ENCODE measurements around the gene A4GALT. TPM values are rescaled to one million over a fixed set of nuclear protein-coding genes. Genes with fewer than 3 reads are reported as not detected.
"Not testable (repeated sequence)": the region's sequence is repeated elsewhere in the genome, so short reads cannot be mapped to it uniquely, and the experiment has no call there.

Gene A4GALT
- polyA plus RNA-seq, 3 donors = 5.3 to 55.2 (median 36.4) TPM

DNA sequence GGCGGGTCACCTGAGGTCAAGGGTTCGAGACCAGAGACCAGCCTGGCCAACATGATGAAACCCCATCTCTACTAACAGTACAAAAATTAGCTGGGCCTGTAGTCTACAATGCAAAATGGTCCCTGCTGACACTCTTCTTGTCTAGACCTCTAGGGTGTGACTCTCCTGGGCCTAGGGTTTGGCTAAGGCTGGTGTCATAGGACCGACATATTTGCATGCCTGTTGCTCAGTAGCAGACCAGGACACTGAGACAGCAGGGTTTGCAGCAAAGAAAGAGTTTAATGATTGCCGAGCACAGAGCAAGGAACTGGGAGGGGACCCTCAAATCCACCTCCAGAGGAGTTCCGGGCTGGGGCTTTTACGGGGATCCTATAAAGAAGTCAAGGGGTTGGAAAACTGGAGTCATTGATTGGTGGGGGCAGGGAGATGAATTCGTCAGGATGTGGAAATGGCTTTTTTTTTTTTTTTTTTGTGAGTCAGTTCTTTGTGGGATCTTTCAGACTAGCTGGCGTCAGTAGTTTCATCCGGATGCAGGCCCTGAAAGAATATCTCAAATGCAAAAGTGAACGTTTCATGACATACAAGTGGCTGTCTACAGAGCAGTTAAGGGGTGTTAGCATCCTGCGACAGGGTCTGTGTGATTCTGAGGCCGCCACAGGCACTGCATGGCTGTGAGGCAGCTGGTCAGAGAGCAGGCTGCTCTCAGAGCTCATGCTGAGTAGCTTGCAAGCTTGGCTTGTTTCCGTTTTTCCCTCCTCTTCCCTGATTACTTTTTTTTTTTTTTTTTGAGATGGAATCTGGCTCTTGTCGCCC is 27.2 kb upstream of the A4GALT start:
- no peak overlapping the region for H3K27ac ChIP-seq (ENCODE audit: low read depth, low read length)
- WGBS, 3 donors = 45 to 69% (median 62%) methylated on average over 14 of the region's 14 CpGs

DNA sequence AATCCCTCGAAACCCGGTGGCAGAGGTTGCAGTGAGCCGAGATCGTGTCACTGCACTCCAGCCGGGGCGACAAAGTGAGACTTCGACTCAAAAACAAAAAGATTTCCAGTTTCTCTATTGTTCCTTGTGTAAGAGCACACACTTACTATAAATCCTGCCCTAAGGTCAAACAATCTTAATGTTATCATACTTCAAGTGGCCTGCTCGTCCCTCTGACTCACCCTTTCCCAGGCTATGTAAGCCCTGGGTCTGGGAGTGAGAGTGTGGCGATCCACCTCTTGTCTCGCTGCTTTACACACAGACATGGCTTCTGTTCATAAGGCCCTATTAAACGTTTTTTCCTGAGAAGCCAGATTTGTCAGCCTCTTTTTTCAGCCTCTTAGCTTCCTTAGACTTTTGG is 24.4 kb upstream of the A4GALT start:
- WGBS, 3 donors = 85 to 88% (median 86%) methylated on average over 11 of the region's 11 CpGs
- H3K27ac ChIP-seq (ENCODE audit: low read depth, low read length) = no peak overlapping the region

DNA sequence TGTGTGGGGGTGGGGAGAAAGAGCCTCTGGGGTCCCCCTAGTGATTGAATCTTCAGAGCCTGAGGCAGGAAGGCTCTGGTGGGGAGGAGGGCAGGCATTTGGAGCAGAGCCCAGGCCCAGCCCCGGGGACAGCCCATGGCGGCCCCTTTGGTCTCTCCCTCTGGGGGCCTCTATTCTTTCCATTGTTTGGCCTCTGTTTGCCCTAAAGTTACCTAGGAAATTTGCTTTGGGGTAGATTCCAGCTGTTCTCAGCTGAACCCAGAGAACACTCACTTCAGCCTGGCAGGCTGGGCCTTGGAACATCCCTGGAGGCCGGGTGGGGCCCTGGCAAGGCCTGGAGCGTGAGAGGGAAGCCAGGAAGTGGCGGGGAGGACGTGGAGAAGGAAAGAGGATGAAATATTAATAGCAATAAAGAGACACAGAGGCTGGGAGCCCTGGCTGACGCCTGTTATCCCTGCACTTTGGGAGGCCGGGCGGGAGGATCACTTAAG is 22.9 kb upstream of the A4GALT start:
- WGBS, 3 donors = 33 to 56% (median 38%) methylated on average over 9 of the region's 9 CpGs
- no peak overlapping the region for H3K27ac ChIP-seq (ENCODE audit: low read depth, low read length)

DNA sequence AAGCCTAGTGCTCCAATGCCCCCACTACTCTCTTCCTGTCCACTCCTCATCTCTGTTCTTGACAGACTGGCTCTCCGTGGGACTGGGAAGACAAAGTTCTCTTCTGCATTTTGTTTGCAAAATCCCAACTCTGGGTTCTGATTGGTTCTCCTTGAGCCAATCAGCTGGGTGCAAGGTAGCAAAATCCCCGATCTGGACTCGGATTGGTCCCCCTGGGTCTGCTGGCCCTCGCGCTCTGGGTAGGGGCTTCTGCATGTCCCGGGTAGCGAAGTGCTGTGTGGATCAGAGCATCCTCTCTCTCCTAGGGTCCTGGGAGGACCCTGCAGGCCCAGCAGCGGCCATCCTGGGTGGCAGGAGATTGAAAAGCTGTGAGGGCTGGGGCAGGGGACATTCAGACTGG is 22.3 kb upstream of the A4GALT start:
- 40 to 70% (median 53%) methylated on average over 8 of the region's 8 CpGs for WGBS, 3 donors

DNA sequence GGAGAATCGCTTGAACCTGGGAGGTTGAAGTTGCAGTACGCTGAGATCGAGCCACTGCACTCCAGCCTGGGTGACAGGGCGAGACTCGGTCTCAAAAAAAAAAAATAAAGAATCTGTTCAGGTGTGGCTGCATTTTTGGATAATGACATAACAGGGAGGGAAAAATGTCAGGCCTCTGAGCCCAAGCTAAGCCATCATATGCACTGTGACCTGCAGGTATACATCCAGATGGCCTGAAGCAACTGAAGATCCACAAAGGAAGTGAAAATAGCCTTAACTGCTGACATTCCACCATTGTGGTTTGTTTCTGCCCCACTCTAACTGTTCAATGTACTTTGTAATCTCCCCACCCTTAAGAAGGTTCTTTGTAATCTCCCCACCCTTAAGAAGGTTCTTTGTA is 19.6 kb upstream of the A4GALT start:
- 90 to 97% (median 94%) methylated on average over 5 of the region's 5 CpGs for WGBS, 3 donors
- not testable (repeated sequence) for H3K27ac ChIP-seq (ENCODE audit: low read depth, low read length)

More for the DNA sequence above, 22.3 kb upstream of the A4GALT start:
- H3K27ac ChIP-seq (ENCODE audit: low read depth, low read length) = no peak overlapping the region

DNA sequence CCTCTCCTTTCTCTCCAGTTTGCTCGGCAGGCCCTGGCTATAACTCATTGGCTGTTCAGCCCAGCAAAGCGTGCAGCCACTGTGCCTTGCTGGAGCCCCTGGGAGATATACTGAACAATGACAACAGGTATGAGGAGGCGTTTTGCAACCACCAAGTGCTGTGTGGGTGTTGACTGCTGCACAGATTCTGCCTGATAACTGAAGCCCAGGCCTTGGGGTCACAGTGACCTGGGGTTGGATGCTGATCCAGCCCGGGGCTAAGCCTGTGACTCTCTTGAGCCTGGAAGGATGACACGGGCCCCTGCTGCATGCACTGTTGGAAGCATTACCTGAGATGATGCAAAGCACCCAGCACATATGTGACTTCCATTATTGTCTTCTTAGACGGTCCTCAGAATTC is 13.7 kb upstream of the A4GALT start:
- no peak overlapping the region for H3K27ac ChIP-seq (ENCODE audit: low read depth, low read length)
- 68 to 81% (median 80%) methylated on average over 6 of the region's 6 CpGs for WGBS, 3 donors

DNA sequence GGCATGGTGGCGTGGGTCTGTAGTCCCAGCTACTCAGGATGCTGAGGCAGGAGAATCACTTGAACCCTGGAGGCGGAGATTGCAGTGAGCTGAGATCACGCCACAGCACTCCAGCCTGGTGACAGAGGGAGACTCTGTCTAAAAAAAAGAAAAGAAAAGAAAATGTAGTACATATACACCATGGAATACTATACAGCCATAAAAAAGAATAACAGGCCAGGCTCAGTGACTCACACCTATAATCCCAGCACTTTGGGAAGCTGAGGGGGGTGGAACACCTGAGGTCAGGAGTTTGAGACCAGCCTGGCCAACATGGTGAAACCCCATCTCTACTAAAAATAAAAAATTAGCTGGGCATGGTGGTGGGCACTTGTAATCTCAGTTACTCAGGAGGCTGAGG is 12.7 kb upstream of the A4GALT start:
- not testable (repeated sequence) for H3K27ac ChIP-seq (ENCODE audit: low read depth, low read length)
- 90 to 94% (median 93%) methylated on average over 3 of the region's 3 CpGs for WGBS, 3 donors

DNA sequence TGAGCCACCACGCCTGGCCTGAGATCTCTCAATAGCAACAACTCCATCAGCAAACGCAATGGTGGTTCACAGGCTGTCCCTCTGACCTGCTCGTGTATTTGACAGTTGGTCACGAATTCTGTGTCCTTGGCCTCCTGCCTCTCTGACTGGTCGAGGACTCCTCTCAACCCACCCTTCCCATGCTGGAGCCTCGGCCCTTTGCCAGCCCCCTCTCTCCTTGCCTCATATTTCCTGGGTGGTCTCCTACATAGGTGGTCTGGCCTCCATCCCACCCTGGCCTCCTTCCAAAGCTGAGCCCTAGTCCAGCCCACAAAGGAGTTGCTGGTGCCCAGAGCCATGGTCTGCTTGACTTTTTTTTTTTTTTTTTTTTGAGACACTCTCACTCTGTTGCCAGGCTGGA is 11.4 kb upstream of the A4GALT start:
- 73 to 87% (median 84%) methylated on average over 6 of the region's 6 CpGs for WGBS, 3 donors
- H3K27ac ChIP-seq (ENCODE audit: low read depth, low read length) = no peak overlapping the region

DNA sequence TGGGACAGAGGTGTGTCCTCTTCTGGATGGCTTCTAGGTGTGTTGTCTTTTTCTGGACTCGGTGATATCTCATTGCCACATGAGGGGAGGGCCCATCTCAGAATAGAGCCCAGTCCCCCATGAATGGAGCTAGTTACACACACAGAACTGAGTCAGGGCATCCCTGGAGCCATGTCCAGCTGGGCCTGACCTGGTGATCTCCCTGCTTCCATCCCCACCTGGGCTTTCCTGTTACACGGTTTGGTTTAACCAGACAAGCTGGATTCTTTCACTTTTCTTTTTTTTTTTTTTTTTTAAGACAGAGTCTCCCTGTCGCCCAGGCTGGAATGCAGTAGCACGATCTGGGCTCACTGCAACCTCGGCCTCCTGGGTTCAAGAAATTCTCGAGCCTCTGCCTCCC is 6.1 kb upstream of the A4GALT start:
- WGBS, 3 donors = 85 to 96% (median 95%) methylated on average over 6 of the region's 6 CpGs
- H3K27ac ChIP-seq (ENCODE audit: low read depth, low read length) = no peak overlapping the region

DNA sequence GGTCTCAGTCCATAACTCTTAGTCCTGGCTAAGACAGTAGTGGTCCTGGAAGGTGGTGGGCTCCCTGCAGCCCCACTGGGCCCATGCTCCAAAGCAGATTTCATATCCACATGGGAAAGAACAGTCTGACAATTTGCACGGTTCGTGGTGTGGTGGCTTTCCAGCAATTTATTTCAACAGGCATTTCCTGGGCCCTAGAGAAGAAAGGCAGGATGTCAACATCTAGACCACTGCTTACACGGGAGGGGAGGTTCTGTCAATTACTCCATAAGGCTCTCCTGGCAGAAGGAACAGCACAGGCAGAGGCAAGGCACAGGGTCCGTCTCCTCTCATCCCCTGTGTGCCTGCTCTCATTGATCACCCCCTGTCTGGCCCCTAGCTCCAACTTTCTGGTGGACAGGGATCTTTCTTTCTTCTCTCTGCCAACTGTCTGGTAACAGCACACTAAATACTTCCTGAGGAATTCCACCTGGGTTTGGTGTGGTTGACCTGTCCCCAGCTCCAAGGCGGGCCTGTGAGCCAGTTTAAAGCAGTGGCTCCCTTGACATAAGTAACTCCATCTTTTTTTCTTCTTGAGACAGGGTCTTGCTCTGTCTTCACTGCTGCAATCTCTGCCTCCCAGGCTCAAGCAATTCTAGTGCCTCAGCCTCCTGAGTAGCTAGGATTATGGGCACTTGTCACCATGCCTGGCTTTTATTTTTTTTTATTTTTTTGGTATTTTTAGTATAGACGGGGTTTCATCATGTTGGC is 5.1 kb upstream of the A4GALT start:
- 60 to 71% (median 64%) methylated on average over 6 of the region's 6 CpGs for WGBS, 3 donors
- H3K27ac ChIP-seq (ENCODE audit: low read depth, low read length) = no peak overlapping the region

DNA sequence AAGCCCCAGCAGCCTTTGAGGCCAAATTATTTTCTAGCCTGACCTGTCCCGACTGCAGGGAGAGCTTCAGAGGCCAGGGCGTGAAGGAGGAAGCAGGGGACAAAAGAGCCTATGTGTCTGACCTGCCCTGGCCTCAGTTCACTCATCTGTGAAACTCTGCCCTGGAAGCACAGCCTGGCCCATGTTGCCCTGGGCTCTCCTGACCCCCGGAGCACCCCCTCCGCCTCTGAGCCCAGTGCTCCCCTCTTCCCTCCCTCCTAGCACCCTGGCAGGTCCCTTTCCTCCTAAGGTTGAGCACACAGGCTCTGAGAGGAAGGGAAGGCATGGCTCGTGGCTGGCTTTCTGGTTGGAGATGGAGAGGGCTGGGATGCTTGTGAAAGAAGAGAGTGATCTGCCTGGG is 3.4 kb upstream of the A4GALT start:
- WGBS, 3 donors = 62 to 81% (median 80%) methylated on average over 5 of the region's 5 CpGs
- no peak overlapping the region for H3K27ac ChIP-seq (ENCODE audit: low read depth, low read length)

DNA sequence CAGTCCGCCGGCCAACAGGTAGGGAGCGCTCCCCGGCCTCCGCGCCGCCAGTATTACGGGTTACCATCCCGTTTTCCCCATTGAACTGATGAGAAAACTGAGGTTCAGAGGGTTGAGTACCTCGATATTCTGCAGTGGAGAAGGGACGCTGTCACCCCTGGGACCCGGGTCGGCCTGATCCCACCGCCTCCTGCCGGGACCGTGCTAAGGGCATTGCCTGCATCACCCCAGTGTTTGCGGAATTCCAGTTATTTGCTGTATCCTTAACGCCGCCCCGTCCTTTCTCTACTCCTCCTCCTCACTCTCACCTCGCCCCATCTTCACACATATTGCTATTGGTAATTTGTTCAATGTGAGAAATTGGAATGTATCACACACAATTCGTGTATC is 370 bp upstream of the A4GALT start:
- WGBS, 3 donors = 3% methylated on average over 21 to 22 of the region's 22 CpGs
- H3K27ac ChIP-seq (ENCODE audit: low read depth, low read length) = no peak overlapping the region

DNA sequence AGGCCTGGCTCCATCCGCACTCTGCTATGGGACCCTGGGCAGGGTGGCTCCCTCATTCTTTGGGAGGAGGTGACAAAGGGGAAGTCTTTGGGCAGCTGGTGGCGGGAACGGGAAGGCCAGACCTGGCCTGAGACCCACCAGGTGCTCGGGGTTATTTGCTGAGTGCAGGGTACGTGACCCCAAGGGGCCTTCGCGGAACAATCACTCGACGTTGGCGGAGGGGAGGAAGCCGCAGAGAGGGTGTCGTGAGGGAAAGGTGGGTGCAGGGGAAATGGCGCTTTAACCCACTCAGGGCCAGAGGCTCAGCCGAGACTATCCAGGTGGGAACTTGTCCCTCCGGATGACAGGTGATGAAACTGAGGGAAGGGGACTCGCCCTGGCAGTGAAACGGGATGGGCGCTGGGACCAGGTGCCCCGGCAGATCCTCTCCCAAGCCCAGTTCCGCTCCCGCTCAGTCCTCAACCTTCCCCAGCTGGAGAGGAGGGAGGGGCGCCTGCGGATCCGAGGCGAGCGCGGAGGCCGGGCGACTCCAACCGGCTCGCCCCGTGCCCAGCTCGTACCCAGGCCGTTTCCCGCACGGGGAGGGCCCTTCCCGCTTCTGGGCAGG is 911 bp downstream of the A4GALT start:
- H3K27ac ChIP-seq (ENCODE audit: low read depth, low read length) = no peak overlapping the region
- 9 to 27% (median 14%) methylated on average over 23 to 37 of the region's 37 CpGs for WGBS, 3 donors

DNA sequence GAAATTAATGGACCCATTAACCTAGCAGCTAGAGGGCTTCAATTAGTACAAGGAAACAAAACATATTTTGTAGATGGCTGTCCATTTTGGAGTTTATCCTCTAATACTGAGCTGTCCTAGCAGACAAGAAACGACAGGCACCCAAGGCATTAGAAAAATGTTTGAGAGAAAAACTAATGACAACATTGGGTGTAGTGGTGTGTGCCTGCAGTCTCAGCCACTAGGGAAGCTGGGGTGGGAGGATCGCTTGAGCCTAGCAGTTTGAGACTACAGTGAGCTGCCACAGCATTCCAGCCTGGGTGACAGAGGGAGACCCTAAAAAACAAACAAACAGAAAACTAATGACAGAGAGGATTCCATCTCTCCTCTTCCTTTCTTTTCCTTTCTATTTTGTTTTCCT is 1.5 kb downstream of the A4GALT start:
- WGBS, 3 donors = 39 to 62% (median 45%) methylated on average over 2 of the region's 2 CpGs

DNA sequence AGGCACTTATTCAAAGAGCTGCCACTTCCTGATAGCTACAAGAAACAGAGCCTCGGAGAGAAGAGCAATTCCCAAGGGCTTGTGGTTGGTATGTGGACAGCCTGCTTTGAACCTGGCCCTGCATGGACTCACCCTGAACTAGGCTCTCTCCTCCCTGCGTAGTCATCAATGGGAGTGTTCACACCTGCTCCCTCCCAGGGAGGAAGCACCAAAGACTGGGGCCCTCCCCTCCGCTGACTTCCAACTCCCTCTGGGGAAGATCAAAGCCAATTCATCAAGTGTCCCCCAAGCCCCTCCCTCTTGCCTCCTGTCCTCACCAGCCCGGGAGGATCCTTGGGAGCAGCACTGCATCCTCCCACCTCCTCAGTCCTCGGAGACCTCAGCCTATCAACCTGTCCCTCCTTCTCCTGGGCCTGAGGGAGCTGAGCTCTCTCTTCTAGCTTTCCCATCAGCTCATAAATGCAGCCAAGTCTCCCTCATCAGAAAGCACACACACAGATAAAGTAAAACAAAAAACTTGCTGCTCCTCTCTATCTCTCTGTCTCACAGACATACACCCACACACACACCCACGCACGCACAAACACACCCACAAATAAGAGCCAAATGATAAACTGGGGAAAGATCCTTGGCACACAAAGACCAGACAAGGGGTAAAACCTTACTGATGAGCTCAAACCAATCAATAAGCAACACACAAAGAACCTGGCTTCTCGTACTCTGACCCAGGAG is 3.3 kb downstream of the A4GALT start:
- H3K27ac ChIP-seq (ENCODE audit: low read depth, low read length) = no peak overlapping the region
- WGBS, 3 donors = 45 to 53% (median 47%) methylated on average over 8 of the region's 8 CpGs

More for the DNA sequence above, 1.5 kb downstream of the A4GALT start:
- H3K27ac ChIP-seq (ENCODE audit: low read depth, low read length) = no peak overlapping the region

DNA sequence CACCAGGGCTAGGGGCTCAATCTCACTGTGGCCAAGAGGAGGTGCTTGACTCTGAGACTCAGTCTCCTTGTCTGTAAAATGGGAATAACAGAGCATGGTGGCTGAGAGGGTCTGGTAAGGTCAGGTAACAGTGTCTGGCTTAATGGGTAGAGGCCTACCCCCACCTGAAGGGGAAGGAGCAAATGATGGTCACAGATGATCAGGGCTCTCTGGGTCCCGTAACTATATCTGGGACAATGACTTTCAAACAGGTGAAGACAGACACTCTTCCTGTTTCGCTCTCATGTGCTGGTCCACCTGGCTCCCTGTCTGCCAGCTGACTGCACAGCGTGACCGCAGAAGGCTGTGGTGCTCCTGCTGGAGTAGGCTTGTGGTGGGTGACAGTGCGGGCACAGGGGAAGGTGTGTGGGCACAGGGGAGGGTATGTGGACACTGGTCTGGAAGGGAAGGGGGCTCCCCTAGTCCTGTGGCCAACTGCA is 4.0 kb downstream of the A4GALT start:
- no peak overlapping the region for H3K27ac ChIP-seq (ENCODE audit: low read depth, low read length)
- WGBS, 3 donors = 92 to 97% (median 96%) methylated on average over 5 of the region's 5 CpGs

DNA sequence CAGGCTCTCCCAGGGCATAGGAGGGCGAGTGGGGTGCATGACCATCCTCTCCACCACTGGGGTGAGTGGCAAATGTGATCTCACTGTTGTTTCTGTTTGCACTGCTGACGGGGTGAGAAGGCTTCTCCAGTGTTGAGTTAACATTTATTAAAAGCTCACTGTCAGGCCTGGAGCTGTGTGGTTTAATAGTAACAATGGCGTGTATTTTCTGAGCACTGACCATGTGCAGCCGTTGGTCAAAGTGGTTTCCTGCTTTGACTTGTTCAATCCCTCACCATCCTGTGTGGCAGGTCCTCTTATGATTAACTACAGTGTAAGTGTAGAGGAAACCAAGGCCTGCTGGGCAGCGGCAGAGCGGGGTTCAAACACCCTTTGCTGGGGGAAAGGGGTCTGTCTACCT is 4.4 kb downstream of the A4GALT start:
- H3K27ac ChIP-seq (ENCODE audit: low read depth, low read length) = no peak overlapping the region
- 83 to 92% (median 85%) methylated on average over 6 of the region's 6 CpGs for WGBS, 3 donors

DNA sequence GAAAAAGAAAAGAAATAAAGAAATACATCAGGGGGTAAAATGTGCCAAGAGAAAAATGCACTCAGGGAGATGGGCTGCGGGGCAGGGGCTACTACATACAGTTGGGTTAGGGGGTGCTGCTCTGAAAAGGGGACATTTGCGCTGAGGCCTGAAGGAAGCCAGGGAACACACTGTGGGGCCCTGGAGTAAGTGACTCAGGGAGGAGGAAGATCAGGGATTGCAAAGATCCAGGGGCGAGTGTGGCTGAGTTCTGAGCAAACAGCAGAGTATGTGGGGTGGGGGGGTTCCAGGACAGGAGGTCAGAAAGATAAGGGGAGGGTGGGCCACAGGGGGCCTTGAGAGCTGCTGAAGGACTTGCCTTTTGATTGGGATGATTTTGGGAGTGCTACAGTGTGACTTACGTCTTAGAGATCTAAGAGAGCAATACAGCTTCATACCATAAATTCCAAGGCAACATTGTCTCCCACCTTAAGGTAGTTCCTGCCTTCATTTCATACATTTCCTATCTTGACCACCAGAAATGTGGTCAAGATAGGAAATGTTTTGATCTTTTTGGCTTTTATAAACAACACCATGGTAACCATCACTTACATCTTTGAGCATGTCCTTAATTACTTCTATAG is 5.8 kb downstream of the A4GALT start:
- no peak overlapping the region for H3K27ac ChIP-seq (ENCODE audit: low read depth, low read length)
- 84 to 95% (median 85%) methylated on average over 4 of the region's 4 CpGs for whole genome bisulfite sequencing, 3 donors

Measured in adipose tissue (tissue), 3 donors.